Kidney (tissue), 14 donors: Measurements from ENCODE around the gene TCN2. TPM values are rescaled to one million over a fixed set of nuclear protein-coding genes. Genes with fewer than 3 reads are reported as not detected.

ENCODE experiments used
- DNase-seq, 5 donors: peaks; one replicate each; pipeline ENCODE4 v3.0.0-alpha.2; 2013 to 2020
- FAIRE-seq: peaks from 2 replicates; lab custom pipeline; 2012; peaks lifted over from hg19 to GRCh38; lab: Jason Lieb, UNC
- H3K27ac ChIP-seq, 2 donors: one replicate each; pipeline ENCODE4 v1.7.0; 2013; ENCODE audit warnings: low read depth in 2 of 2, low read length in 2 of 2, inconsistent platforms in 1 of 2
- H3K27me3 ChIP-seq: one replicate; pipeline ENCODE4 v1.7.1; 2013; ENCODE audit warnings: low read length, inconsistent platforms; ENCODE audit not compliant: control insufficient read depth, insufficient read depth
- H3K36me3 ChIP-seq, 3 donors: one replicate each; pipeline versions ENCODE4 v1.7.0 to v1.7.1; 2013; ENCODE audit warnings: low read length in 3 of 3, control low read depth in 1 of 3, inconsistent platforms in 1 of 3; ENCODE audit not compliant: insufficient read depth in 3 of 3, control insufficient read depth in 2 of 3
- H3K4me1 ChIP-seq, 3 donors: one replicate each; pipeline versions ENCODE4 v1.7.0 to v1.7.1; 2013; ENCODE audit warnings: low read length in 3 of 3, inconsistent platforms in 1 of 3, low read depth in 1 of 3; ENCODE audit not compliant: control insufficient read depth in 2 of 3, insufficient read depth in 2 of 3
- H3K4me3 ChIP-seq, 3 donors: one replicate each; pipeline versions ENCODE4 v1.7.0 to v1.8.1; 2013; ENCODE audit warnings: low read length in 3 of 3, control low read depth in 1 of 3, inconsistent platforms in 1 of 3
- H3K9ac ChIP-seq, 3 donors: one replicate each; pipeline versions ENCODE4 v1.7.0 to v1.7.1; 2013; ENCODE audit warnings: low read length in 3 of 3, control low read depth in 1 of 3, inconsistent platforms in 1 of 3
- H3K9me3 ChIP-seq, 3 donors: one replicate each; pipeline versions ENCODE4 v1.7.0 to v1.7.1; 2013; ENCODE audit warnings: low read length in 3 of 3, control low read depth in 1 of 3, inconsistent platforms in 1 of 3; ENCODE audit not compliant: control insufficient read depth in 2 of 3, insufficient read depth in 1 of 3
- intact Hi-C: fragments of 100-400 bp; cut with DNase I; formaldehyde crosslinking; loops from one replicate; pipeline ENCODE4 v1.11.1; 2022
- polyA plus RNA-seq: library from polyadenylated mRNA; stranded (reverse); fragments of 350-450 nt; fragmentation: Illumina TruSeq; extraction: RNeasy Lipid Tissue Mini Kit (QIAGEN cat#74804); gene quantifications from one replicate; pipeline ENCODE4 v1.2.3, GENCODE V29; 2014; ENCODE audit warnings: low read depth, low replicate concordance; ENCODE audit not compliant: insufficient read depth
- total RNA-seq: library from RNA; stranded (reverse); fragmentation: NEBNext Ultra II Directional; extraction: Animal tissue kit (Norgen Biotek cat#: 25700); gene quantifications from one replicate; pipeline ENCODE4 v1.2.1, GENCODE V29; 2021
- TF ChIP-seq, protein P1 (sequence below): IDR thresholded peaks from 3 replicates; pipeline ENCODE4 v1.5.1; 2012; ENCODE audit warnings: mild to moderate bottlenecking, moderate library complexity, borderline replicate concordance; ENCODE audit not compliant: insufficient read depth; ENCODE audit errors: extremely low read depth
- donor health status: control.
- donor health status: control.
- donor health status: control.
- donor health status: control.
- donor health status: control.
- donor health status: DM: yes; HTN: yes; CAD: no.
- donor health status: Normal renal cell carcinoma (clear cell type).

TCN2 gene
- total and polyA plus RNA-seq, 2 donors from 2014 or later: 71.3 to 174 TPM

GRCh38 chr22:30604723-30605122, 2.3 kb upstream of the TCN2 start:
- H3K36me3 ChIP-seq: no peaks in the 10 kb centered on the region
- peaks cover 3 to 22% (median 11%) of the 10 kb centered on the region in 3 donors for H3K4me1 ChIP-seq
- no peak overlapping the region for H3K27ac ChIP-seq
- H3K4me3 ChIP-seq: no peak overlapping the region
- H3K9ac ChIP-seq: no peak overlapping the region
- no peak for DNase-seq
- intact Hi-C loops: no loop called here
- no peak for FAIRE-seq
- H3K27me3 ChIP-seq: no peaks in the 10 kb centered on the region
- no peaks in the 10 kb centered on the region for H3K9me3 ChIP-seq
- TF ChIP-seq, protein P1, sequence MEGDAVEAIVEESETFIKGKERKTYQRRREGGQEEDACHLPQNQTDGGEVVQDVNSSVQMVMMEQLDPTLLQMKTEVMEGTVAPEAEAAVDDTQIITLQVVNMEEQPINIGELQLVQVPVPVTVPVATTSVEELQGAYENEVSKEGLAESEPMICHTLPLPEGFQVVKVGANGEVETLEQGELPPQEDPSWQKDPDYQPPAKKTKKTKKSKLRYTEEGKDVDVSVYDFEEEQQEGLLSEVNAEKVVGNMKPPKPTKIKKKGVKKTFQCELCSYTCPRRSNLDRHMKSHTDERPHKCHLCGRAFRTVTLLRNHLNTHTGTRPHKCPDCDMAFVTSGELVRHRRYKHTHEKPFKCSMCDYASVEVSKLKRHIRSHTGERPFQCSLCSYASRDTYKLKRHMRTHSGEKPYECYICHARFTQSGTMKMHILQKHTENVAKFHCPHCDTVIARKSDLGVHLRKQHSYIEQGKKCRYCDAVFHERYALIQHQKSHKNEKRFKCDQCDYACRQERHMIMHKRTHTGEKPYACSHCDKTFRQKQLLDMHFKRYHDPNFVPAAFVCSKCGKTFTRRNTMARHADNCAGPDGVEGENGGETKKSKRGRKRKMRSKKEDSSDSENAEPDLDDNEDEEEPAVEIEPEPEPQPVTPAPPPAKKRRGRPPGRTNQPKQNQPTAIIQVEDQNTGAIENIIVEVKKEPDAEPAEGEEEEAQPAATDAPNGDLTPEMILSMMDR: no peak

GRCh38 chr22:30605449-30606110, 1.4 kb upstream of the TCN2 start:
- FAIRE-seq: no peak
- peak overlapping the region in 1 of 3 donors; percentile 37 for H3K9ac ChIP-seq
- intact Hi-C loops: no loop called here
- peaks cover 3 to 23% (median 11%) of the 10 kb centered on the region in 3 donors for H3K4me1 ChIP-seq
- H3K36me3 ChIP-seq: no peaks in the 10 kb centered on the region
- no peak overlapping the region for H3K27ac ChIP-seq
- DNase-seq: peak in 4 of 5 donors; percentile 21 to 67 (median 52)
- no peaks in the 10 kb centered on the region for H3K9me3 ChIP-seq
- H3K4me3 ChIP-seq: peak overlapping the region in 2 of 3 donors; percentile 74 to 94
- no peaks in the 10 kb centered on the region for H3K27me3 ChIP-seq
- TF ChIP-seq, protein P1: peak; percentile 55

GRCh38 chr22:30607300-30607930, 441 bp downstream of the TCN2 start:
- H3K27ac ChIP-seq: peak overlapping the region; percentile 69 to 84
- intact Hi-C loops: no loop called here
- FAIRE-seq (no peak), DNase-seq (no peak)
- H3K36me3 ChIP-seq: peaks cover 0 to 7% (median 0%) of the 10 kb centered on the region in 3 donors
- H3K27me3 ChIP-seq: no peaks in the 10 kb centered on the region
- peaks cover 3 to 23% (median 11%) of the 10 kb centered on the region in 3 donors for H3K4me1 ChIP-seq
- peak overlapping the region; percentile 74 to 94 (median 80) for H3K4me3 ChIP-seq
- no peaks in the 10 kb centered on the region for H3K9me3 ChIP-seq
- peak overlapping the region; percentile 0 to 73 (median 70) for H3K9ac ChIP-seq
- TF ChIP-seq, protein P1: no peak
